Adrenal gland (tissue), 12 donors: ENCODE results near the gene HMCN2. TPM values are rescaled to one million over a fixed set of nuclear protein-coding genes. Genes with fewer than 3 reads are reported as not detected.
A peak's percentile ranks its signal among the peaks of the same experiment; 100 is the strongest.

Source experiments
- DNase-seq, 7 donors: peaks; one replicate each; pipeline ENCODE4 v3.0.0-alpha.2; 2019 to 2020
- H3K27ac ChIP-seq, 5 donors: fragments of 200-600 bp; sonication (generic) in 4 of 5; 1 replicate in 3 of 5; 2 replicates in 2 of 5; pipeline versions ENCODE4 v1.5.1 to v1.8.0; 2016 to 2020; ENCODE audit warnings: mild to moderate bottlenecking in 1 of 5
- H3K27me3 ChIP-seq: fragments of 200-600 bp; 2 replicates; pipeline ENCODE4 v1.8.0; 2021
- H3K36me3 ChIP-seq, 2 donors: fragments of 200-600 bp; replicated peaks in 1 of 2; 1 replicate in 1 of 2; 2 replicates in 1 of 2; pipeline versions ENCODE4 v1.5.1 to v1.8.0; 2018 to 2022
- H3K4me1 ChIP-seq, 2 donors: fragments of 200-600 bp; replicated peaks in 1 of 2; 1 replicate in 1 of 2; 2 replicates in 1 of 2; pipeline versions ENCODE4 v1.5.1 to v1.8.0; 2018 to 2021
- H3K4me3 ChIP-seq, 4 donors: fragments of 200-600 bp; sonication (generic) in 3 of 4; one replicate each; pipeline ENCODE4 v1.5.1; 2016 to 2018
- H3K9me3 ChIP-seq, 3 donors: fragments of 200-600 bp; sonication (generic) in 1 of 3; replicated peaks in 1 of 3; 1 replicate in 2 of 3; 2 replicates in 1 of 3; pipeline versions ENCODE4 v1.5.1 to v1.8.0; 2016 to 2021
- POLR2A ChIP-seq, 2 donors: fragments of 450-650 bp; IDR thresholded peaks; one replicate each; pipeline ENCODE4 v1.6.1; 2017; ENCODE audit warnings: antibody characterized with exemption in 2 of 2, mild to moderate bottlenecking in 2 of 2, moderate library complexity in 1 of 2
- WGBS, 4 donors: extraction: QIAGEN DNeasy Blood & Tissue Kit in 2 of 4; methylation state at CpG; one replicate each; pipeline versions ENCODE4 v1.1.5 to v1.1.7; 2013 to 2017; 5-methylcytosine and 5-hydroxymethylcytosine counted together
- intact Hi-C, 2 donors: fragments of 100-400 bp; cut with DNase I; formaldehyde crosslinking; loops; one replicate each; pipeline versions ENCODE4 v1.14.1 to v1.15.0; 2022 to 2023
- polyA plus RNA-seq, 3 donors: library from polyadenylated mRNA; stranded (reverse); fragments of 200-250 nt in 2 of 3; fragments of 350-450 nt in 1 of 3; fragmentation: Illumina TruSeq in 1 of 3; extraction: RNeasy Lipid Tissue Mini Kit (QIAGEN cat#74804) in 1 of 3; gene quantifications; one replicate each; pipeline ENCODE4 v1.2.3, GENCODE V29; 2013 to 2014
- total RNA-seq, 9 donors: library from RNA; depleted of rRNA in 4 of 9; stranded (reverse); fragments of >200 nt in 4 of 9; fragments of 120-200 nt in 1 of 9; fragmentation: NEBNext Ultra II Directional in 1 of 9; extraction: Animal tissue kit (Norgen Biotek cat#: 25700) in 1 of 9; gene quantifications; one replicate each; pipeline versions ENCODE4 v1.1.0 to v1.2.4, GENCODE V29; 2013 to 2023
- TF ChIP-seq, protein P1 (sequence below), 6 experiments: fragments of 450-650 bp in 4 of 6; fragments of 200-600 bp in 2 of 6; sonication (generic) in 1 of 6; IDR thresholded peaks; 1 replicate in 5 of 6; 2 replicates in 1 of 6; pipeline versions ENCODE4 v1.5.1 to v1.8.0; 2016 to 2021; ENCODE audit warnings: antibody characterized with exemption in 6 of 6, mild to moderate bottlenecking in 2 of 6, moderate library complexity in 1 of 6
- donor health status: healthy with polysubstance abuse.
- donor health status: Bipolar disorder and iron deficiency.
- donor health status: DM: yes; HTN: yes; CAD: no.
- donor health status: DM: no; HTN: no; CAD: no.
- donor health status: DM: no; HTN: no; CAD: no.
- donor health status: DM: yes; HTN: yes; CAD: no.

Gene HMCN2
- total and polyA plus RNA-seq, 12 donors, result 0.05 to 25.8 (median 0.42) TPM; not detected in 1

DNA sequence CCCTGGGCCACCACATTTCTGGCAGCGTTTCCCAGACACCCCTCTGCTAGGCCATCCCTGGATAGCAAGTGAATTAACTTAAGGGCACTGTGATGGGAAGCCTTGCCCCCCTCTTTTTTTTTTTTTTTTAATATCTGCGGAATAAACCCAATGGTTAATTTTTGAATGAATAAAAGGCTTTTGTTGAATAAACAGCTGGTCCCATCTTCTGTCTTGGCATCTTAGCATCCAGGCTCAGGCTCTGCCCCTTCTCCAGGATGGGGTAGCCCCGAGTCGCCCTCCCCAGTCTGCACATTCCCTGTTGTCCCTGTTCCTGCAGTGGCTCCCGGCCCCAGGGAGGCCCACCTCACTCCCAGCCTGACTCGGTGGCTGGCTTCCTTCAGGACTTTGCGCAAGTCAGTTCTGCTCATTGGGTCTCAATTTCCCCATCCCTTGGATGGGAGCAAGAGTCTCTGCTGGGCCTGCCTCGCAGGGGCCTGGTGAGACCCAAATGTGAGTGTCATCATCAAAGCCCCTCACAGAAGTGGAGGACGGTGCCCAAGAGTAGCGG lies 29.0 kb upstream of the HMCN2 start:
- Histone ChIP-seq H3K9me3 (no peaks in the 10 kb centered on the region), H3K36me3 (no peaks in the 10 kb centered on the region), H3K27ac (no peak overlapping the region), H3K4me3 (no peak overlapping the region), H3K27me3 (no peaks in the 10 kb centered on the region), H3K4me1 (peaks cover 9 to 20% of the 10 kb centered on the region in 2 donors)
- TF ChIP-seq POLR2A (IDR thresholded peaks at IDR 0.05), result no peak
- TF ChIP-seq, protein P1, sequence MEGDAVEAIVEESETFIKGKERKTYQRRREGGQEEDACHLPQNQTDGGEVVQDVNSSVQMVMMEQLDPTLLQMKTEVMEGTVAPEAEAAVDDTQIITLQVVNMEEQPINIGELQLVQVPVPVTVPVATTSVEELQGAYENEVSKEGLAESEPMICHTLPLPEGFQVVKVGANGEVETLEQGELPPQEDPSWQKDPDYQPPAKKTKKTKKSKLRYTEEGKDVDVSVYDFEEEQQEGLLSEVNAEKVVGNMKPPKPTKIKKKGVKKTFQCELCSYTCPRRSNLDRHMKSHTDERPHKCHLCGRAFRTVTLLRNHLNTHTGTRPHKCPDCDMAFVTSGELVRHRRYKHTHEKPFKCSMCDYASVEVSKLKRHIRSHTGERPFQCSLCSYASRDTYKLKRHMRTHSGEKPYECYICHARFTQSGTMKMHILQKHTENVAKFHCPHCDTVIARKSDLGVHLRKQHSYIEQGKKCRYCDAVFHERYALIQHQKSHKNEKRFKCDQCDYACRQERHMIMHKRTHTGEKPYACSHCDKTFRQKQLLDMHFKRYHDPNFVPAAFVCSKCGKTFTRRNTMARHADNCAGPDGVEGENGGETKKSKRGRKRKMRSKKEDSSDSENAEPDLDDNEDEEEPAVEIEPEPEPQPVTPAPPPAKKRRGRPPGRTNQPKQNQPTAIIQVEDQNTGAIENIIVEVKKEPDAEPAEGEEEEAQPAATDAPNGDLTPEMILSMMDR (IDR thresholded peaks at IDR 0.05), result peak in 1 of 6 experiments; percentile 37
- 48 to 56% (median 52%) methylated on average over 6 to 10 of the region's 10 CpGs for WGBS, 4 donors
- DNase-seq, result peak in 1 of 7 donors; percentile 13
- intact Hi-C loops, result loop anchor here (2.0 to 10.0 kb wide), 4 partner anchors 52 to 349 kb away; no protein-coding TSS in a partner anchor

DNA sequence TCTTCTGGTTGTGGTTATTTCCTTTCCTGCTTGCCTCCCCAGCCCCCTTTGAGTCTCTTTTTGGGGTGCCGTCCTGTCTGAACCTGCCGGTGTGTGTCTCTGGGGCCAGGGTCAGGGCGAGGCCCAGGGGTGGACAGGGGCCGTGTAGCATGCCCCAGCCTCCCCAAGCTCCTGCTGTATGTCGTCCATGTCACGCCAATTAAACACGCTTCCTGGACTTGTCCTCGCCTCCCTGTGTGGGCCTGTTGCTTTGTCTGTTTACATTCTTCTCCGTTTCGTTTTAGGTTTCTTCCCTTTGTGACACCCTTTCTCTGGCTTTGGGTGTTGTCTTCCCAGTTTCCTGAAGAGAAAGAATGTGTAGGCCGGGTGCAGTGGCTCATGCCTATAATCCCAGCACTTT lies 28.5 kb upstream of the HMCN2 start:
- no peak for DNase-seq
- WGBS, 4 donors, result 75 to 81% (median 80%) methylated on average over 9 to 11 of the region's 11 CpGs
- no peaks in the 10 kb centered on the region for H3K9me3 ChIP-seq
- H3K36me3 ChIP-seq, result no peaks in the 10 kb centered on the region
- no peak overlapping the region for H3K4me3 ChIP-seq
- no peak for TF ChIP-seq POLR2A (IDR thresholded peaks at IDR 0.05)
- TF ChIP-seq, protein P1 (IDR thresholded peaks at IDR 0.05), result no peak
- intact Hi-C loops, result loop anchor here (2.0 to 10.0 kb wide), 4 partner anchors 52 to 350 kb away; no protein-coding TSS in a partner anchor
- H3K27ac ChIP-seq, result no peak overlapping the region
- no peaks in the 10 kb centered on the region for H3K27me3 ChIP-seq
- H3K4me1 ChIP-seq, result peaks cover 9 to 20% of the 10 kb centered on the region in 2 donors

- WGBS, 4 donors, result 80 to 86% (median 84%) methylated on average over 15 to 17 of the region's 17 CpGs
- Histone ChIP-seq H3K27me3 (no peaks in the 10 kb centered on the region), H3K4me1 (peaks cover 9 to 21% of the 10 kb centered on the region in 2 donors)
Observed at GRCh38 chr9:130237763-130238524, 27.6 kb upstream of the HMCN2 start.

DNA sequence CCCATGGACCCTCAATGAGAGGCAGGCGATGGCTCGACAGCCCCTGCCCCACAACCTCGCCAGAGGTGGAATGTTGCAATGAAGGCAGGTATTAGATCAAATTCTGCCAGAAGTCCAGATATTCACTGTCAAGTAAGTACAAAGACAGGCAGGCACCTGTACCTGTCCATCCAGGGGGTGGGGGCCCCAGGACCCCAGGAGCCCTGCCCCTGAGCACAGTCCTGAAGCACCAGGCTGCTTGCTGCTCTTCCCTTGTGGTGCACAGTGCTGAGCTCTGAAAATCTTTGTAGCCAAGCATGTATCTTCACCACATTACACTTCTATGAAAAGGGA lies 26.2 kb upstream of the HMCN2 start:
- WGBS, 4 donors, result 84 to 95% (median 94%) methylated on average over 3 of the region's 3 CpGs
- peaks cover 9 to 18% of the 10 kb centered on the region in 2 donors for H3K4me1 ChIP-seq
- H3K9me3 ChIP-seq, result no peaks in the 10 kb centered on the region
- H3K27ac ChIP-seq, result peak overlapping the region in 4 of 5 donors; percentile 52 to 85 (median 67)
- DNase-seq, result no peak
- H3K4me3 ChIP-seq, result no peak overlapping the region
- TF ChIP-seq, protein P1 (IDR thresholded peaks at IDR 0.05), result no peak
- TF ChIP-seq POLR2A (IDR thresholded peaks at IDR 0.05), result no peak
- no peaks in the 10 kb centered on the region for H3K27me3 ChIP-seq
- intact Hi-C loops, result loop anchor here (5.0 to 10.0 kb wide), 3 partner anchors 55 to 352 kb away; no protein-coding TSS in a partner anchor
- H3K36me3 ChIP-seq, result no peaks in the 10 kb centered on the region

More at GRCh38 chr9:130237763-130238524, 27.6 kb upstream of the HMCN2 start:
- no peak for TF ChIP-seq POLR2A (IDR thresholded peaks at IDR 0.05)
- TF ChIP-seq, protein P1 (IDR thresholded peaks at IDR 0.05), result no peak
- no peaks in the 10 kb centered on the region for H3K36me3 ChIP-seq
- H3K27ac ChIP-seq, result no peak overlapping the region
- peak in 1 of 7 donors; percentile 25 for DNase-seq
- no peaks in the 10 kb centered on the region for H3K9me3 ChIP-seq
- H3K4me3 ChIP-seq, result no peak overlapping the region
- intact Hi-C loops, result loop anchor here (2.0 to 10.0 kb wide), 4 partner anchors 53 to 351 kb away; no protein-coding TSS in a partner anchor
